ENCODE results near the gene TBC1D9B. TPM values are rescaled to one million over a fixed set of nuclear protein-coding genes. Genes with fewer than 3 reads are reported as not detected.

The TBC1D9B gene
- total and polyA plus RNA-seq, 2 of the 13 experiments (the other 11 are each of a cell fraction or from before 2014, with no cell fraction given), result 35.0 to 50.0 TPM

- TF ChIP-seq JDP2 (CRISPR knock-in tag; IDR thresholded peaks at IDR 0.05; ENCODE audit: borderline replicate concordance), result no peak
- TF ChIP-seq ZNF205 (CRISPR knock-in tag; IDR thresholded peaks at IDR 0.05), result no peak
- TF ChIP-seq THRA (CRISPR knock-in tag; IDR thresholded peaks at IDR 0.05; ENCODE audit: borderline replicate concordance), result no peak
- peak; percentile 76 for TF ChIP-seq CCDC6 (CRISPR knock-in tag; IDR thresholded peaks at IDR 0.05)
- no peak for TF ChIP-seq RBAK (CRISPR knock-in tag; IDR thresholded peaks at IDR 0.05)
- TF ChIP-seq ZNF260 (CRISPR knock-in tag; IDR thresholded peaks at IDR 0.05; ENCODE audit: borderline replicate concordance, low read depth), result no peak
- no peak for TF ChIP-seq ZNF549 (CRISPR knock-in tag; IDR thresholded peaks at IDR 0.05)
- no peak for TF ChIP-seq ZNF703 (CRISPR knock-in tag; IDR thresholded peaks at IDR 0.05; ENCODE audit: borderline replicate concordance)
- TF ChIP-seq ZNF790 (CRISPR knock-in tag; IDR thresholded peaks at IDR 0.05; ENCODE audit: borderline replicate concordance), result no peak
- no peak for TF ChIP-seq HOXD1 (CRISPR knock-in tag; IDR thresholded peaks at IDR 0.05)
- TF ChIP-seq ZNF496 (CRISPR knock-in tag; IDR thresholded peaks at IDR 0.05; ENCODE audit: insufficient replicate concordance), result no peak
- TF ChIP-seq MED13 (CRISPR knock-in tag; IDR thresholded peaks at IDR 0.05), result no peak
- TF ChIP-seq ZSCAN29 (CRISPR knock-in tag; conservative IDR thresholded peaks at IDR 0.05), result no peak
- no peak for TF ChIP-seq SNAPC2 (CRISPR knock-in tag; IDR thresholded peaks at IDR 0.05)
- no peak for TF ChIP-seq ELF3 (CRISPR knock-in tag; IDR thresholded peaks at IDR 0.05)
- TF ChIP-seq PTBP1 (IDR thresholded peaks at IDR 0.05; ENCODE audit: low read depth, low read length, poor library complexity, severe bottlenecking), result no peak
- no peak for TF ChIP-seq ZXDC (CRISPR knock-in tag; IDR thresholded peaks at IDR 0.05)
- TF ChIP-seq ZSCAN30 (CRISPR knock-in tag; IDR thresholded peaks at IDR 0.05), result no peak
- no peak for TF ChIP-seq SMARCE1 (IDR thresholded peaks at IDR 0.05; ENCODE audit: borderline replicate concordance)
- TF ChIP-seq ERF (CRISPR knock-in tag; IDR thresholded peaks at IDR 0.05), result no peak
- no peak for TF ChIP-seq ZKSCAN8 (CRISPR knock-in tag; IDR thresholded peaks at IDR 0.05; ENCODE audit: borderline replicate concordance)
- TF ChIP-seq ZNF770 (CRISPR knock-in tag; IDR thresholded peaks at IDR 0.05), result 0 out of 2 replicates have a peak, but pooled peaks have one; percentile 7
- TF ChIP-seq, protein P1, sequence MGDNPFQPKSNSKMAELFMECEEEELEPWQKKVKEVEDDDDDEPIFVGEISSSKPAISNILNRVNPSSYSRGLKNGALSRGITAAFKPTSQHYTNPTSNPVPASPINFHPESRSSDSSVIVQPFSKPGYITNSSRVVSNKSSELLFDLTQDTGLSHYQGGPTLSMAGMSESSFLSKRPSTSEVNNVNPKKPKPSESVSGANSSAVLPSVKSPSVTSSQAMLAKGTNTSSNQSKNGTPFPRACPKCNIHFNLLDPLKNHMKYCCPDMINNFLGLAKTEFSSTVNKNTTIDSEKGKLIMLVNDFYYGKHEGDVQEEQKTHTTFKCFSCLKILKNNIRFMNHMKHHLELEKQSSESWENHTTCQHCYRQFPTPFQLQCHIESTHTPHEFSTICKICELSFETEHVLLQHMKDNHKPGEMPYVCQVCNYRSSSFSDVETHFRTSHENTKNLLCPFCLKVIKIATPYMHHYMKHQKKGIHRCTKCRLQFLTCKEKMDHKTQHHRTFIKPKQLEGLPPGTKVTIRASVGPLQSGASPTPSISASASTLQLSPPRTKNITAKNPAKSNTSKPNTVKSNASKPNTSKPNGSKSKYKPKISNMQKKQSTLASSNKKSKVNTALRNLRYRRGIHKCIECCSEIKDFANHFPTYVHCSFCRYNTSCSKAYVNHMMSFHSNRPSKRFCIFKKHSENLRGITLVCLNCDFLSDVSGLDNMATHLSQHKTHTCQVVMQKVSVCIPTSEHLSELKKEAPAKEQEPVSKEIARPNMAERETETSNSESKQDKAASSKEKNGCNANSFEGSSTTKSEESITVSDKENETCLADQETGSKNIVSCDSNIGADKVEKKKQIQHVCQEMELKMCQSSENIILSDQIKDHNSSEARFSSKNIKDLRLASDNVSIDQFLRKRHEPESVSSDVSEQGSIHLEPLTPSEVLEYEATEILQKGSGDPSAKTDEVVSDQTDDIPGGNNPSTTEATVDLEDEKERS (CRISPR knock-in tag; IDR thresholded peaks at IDR 0.05), result no peak
- TF ChIP-seq ZFY (CRISPR knock-in tag; IDR thresholded peaks at IDR 0.05), result no peak
Measured at GRCh38 chr5:179858241-179858585, 49.5 kb downstream of the TBC1D9B start (continued).

Measured in HepG2 (cell line).